GM18526 (cell line): ENCODE data around the gene KCNIP3.

Source experiments
- POLR2A ChIP-seq: IDR thresholded peaks from 3 replicates; pipeline ENCODE4 v1.6.1; 2011; ENCODE audit not compliant: insufficient read length; ENCODE audit errors: extremely low read depth

Gene KCNIP3

DNA sequence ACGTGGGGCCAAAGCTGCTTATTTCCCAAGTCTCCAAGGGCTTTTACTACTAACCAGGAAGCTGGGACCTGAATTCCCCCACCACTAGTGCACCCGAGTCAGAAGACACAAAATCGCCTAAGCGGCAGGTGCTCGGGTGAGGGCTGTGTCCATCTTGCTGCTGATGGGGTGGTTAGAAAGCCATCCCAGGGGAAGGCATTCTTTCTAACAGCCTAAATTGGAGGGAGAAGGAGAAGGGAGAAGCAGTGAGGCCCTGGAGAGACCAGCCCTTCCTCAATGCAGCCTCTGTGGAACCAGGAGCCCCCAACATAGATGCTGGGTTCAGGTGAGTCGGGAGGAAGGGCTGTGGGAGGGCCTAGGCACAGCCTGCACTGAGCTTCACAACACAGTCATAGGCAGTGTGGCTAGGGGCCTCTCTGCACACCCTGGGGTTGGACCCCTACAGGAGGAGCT, 24.8 kb upstream of the KCNIP3 start:
- no peak for TF ChIP-seq POLR2A

DNA sequence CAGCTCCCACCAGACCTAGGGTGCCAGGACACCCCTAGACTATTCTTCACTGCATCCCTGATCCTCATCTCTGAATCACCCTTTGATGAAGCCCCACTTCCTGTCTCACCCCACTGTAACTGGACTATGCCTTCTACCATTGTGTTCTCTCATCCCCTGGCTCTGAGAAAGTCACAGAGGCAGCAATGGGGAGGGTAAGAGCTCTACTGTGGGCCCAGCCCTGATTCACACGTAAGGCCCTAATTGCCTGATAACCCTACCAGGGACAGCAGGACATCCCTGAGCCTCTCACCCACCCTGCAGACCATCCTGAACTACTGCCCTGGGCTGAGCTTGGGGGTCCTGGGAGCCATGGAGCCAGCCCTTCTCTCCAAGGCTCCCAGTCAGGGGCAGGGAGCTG, 24.4 kb upstream of the KCNIP3 start:
- no peak for TF ChIP-seq POLR2A

DNA sequence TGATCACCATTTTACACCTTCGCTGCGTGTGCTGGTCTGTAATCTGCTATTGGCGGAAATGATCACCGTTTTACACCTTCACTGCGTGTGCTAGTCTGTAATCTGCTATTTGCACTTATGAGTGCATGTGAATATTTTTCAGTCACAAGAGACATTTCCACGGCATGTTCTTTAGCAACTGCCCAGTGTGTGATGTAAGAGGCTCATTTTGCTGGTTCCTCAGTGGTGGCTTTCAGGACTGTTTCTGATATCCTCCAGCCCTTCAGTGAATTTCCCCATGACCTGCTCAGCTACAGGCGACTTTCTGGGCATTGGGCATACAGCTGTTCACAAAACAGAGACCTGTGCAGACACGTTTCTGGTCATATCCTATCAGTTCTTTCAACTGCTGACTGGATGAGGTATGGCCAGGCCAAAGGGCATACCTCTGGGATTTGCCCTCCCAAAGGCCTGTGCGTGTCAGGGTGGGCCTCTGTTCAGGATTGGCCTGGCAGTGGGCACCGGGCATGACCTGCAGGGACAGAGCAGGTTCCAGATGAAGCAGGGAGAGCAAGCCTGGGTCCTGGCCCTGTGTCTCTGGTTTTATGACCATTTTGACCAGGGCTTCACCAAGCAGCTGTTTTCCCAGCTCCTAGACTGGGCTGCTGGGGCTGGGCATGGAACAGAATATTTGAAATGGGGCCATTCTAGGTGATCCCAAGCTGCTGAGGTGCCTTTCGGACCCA, 23.4 kb upstream of the KCNIP3 start:
- TF ChIP-seq POLR2A: no peak

DNA sequence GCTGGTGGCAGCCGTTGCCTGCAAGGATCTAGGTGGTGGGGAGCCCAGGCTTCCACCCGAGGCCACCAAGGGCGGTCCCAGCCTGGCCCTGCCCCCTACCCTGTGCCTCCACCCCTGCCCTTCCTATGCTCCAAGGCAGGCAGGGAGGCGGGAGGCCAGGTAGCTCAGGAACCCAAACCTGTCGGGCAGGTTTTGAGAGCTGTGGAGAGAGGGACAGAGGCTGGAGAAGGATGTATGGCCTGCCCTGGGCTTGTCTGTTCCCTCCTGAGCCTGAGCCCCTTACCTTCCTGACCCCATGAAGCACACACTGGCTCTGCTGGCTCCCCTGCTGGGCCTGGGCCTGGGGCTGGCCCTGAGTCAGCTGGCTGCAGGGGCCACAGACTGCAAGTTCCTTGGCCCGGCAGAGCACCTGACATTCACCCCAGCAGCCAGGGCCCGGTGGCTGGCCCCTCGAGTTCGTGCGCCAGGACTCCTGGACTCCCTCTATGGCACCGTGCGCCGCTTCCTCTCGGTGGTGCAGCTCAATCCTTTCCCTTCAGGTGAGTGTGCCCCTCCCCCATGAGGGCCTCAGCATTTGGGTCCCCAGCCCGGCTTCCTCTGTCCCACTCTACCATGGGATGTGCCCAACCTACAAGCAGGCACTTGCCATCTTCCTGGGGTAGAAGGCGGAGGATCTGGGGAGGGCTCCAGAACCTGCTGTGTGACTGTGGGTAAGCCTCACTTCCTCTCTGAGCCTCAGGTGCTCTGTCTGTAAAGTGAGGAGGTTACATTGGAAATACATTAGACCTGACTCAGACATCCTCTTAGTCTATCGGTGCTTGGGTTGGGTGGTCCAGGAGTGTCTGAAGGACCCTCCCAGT, 22.6 kb upstream of the KCNIP3 start, which contains the start of gene PROM2:
TSS of gene PROM2 (plus strand) at position 159 of the 860 bp plus-strand sequence. CDS start at position 296, 137 bp downstream.
- no peak for TF ChIP-seq POLR2A

DNA sequence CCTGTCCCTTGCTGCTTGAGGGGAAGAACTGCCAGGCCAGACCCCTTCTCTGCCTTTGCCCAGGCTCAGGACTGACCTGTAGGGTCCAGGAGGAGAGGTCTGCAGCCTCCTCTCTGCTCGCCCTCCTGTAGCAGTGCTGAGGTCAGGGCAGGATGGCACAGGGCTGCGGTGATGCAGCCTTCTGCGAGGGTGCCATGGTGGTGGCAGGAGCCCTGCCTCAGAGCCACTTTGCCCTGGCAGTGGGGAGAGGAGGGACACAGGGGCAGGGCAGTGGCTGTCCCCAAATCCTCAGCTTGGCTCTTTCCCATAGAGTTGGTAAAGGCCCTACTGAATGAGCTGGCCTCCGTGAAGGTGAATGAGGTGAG, 22.0 kb upstream of the KCNIP3 start:
- TF ChIP-seq POLR2A: no peak

DNA sequence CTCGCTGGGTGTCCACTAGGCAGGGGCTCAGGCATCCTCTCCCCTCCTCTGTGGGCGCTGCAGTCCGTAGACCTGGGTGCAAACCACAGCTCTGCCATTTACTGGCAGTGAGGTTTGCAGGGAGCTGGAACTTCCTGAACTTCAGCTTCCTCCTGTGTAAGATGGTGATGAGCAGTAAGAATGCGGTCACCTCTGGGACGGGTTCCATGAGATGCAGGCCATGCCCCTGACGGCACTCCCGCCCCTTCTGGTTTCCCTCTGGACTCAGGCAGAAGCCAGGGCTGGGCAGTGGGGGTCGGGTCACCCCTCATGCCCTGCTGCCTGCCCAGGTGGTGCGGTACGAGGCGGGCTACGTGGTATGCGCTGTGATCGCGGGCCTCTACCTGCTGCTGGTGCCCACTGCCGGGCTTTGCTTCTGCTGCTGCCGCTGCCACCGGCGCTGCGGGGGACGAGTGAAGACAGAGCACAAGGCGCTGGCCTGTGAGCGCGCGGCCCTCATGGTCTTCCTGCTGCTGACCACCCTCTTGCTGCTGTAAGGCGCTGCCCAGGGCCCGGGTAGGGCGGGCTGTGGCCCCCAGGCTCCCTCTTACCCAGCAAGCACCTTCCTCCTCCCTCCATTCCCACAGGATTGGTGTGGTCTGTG, 21.4 kb upstream of the KCNIP3 start:
- TF ChIP-seq POLR2A: no peak

DNA sequence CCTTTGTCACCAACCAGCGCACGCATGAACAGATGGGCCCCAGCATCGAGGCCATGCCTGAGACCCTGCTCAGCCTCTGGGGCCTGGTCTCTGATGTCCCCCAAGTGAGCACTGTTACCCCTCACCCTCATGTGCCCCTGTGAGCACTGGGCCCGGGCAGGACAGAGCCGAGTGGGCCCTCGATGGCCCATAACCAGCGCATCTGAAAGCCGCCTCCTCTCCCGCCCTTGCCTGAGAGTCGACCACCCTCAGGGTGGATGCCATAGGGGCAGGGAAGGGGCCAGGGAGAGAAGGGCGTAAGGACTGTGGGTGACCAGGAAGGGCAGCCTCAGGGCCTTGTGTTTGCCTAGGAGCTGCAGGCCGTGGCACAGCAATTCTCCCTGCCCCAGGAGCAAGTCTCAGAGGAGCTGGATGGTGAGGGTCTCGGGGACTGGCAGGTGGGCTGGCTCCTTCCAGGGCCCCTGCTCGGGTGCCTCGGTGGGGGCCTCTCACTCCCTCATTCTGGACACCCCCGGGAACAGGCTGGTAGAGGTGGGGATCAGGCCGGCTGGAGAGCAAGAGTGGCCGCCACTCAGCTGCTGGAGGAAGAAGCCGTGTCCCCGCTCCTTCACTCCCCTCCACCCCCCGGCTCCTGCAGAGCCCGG, 20.8 kb upstream of the KCNIP3 start:
- TF ChIP-seq POLR2A: no peak

DNA sequence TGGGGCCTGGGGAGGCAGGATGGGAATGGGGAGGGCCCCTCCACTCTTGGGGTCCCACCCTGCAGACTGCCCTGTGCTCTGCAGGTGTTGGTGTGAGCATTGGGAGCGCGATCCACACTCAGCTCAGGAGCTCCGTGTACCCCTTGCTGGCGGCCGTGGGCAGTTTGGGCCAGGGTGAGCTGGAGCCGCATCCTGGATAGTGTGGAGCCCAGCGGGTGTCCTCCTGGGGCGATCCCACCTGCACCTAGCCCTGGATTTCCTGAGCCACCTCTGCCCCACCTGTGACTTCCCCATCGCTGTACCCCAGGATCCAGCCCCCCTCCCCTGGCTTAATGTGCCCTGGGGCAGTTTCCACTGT, 20.3 kb upstream of the KCNIP3 start:
- no peak for TF ChIP-seq POLR2A

DNA sequence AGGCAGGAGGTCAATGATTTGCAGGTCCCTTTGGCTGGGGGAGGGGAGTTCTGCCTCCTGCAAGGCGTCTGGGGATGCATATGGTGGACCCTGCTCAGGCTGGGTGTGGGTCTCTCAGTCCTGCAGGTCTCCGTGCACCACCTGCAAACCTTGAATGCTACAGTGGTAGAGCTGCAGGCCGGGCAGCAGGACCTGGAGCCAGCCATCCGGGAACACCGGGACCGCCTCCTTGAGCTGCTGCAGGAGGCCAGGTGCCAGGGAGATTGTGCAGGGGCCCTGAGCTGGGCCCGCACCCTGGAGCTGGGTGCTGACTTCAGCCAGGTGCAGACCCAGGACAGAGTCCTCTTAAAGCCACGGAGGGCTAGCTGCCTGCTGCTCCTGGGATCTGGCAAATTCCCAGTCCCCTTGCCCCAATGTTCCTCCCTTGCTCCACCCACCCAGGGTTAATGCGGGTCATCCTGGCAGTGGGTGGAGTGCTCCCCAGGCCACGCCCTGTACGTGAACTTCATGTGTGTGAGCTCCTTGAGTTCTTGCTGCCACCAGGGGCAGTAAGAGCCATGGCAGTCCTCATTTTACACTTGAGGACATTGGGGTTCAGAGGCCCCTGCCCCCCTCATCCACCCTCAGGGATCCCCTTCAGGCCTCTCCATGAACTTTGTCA, 19.8 kb upstream of the KCNIP3 start:
- TF ChIP-seq POLR2A: no peak

DNA sequence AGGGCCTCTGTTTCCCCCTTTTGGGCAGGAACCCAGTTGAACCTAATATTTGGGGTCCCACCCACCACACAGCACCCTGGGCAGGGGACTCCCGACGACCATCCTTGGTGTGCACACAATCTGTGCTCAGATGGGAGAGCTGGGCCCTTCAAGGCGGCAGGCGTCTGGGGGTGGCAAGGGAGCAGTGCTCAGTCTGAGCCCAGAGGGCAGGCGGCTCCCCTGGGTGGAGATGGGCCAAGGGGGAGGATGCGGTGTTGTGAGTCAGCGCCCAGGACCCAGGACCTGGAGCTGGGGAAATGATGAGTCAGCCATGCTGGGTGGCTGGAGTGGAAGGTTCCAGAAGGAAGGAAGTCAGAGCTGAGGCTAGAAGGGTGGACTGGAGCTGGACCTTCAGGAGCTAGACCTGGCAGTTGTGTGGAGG, 19.1 kb upstream of the KCNIP3 start:
- TF ChIP-seq POLR2A: no peak

DNA sequence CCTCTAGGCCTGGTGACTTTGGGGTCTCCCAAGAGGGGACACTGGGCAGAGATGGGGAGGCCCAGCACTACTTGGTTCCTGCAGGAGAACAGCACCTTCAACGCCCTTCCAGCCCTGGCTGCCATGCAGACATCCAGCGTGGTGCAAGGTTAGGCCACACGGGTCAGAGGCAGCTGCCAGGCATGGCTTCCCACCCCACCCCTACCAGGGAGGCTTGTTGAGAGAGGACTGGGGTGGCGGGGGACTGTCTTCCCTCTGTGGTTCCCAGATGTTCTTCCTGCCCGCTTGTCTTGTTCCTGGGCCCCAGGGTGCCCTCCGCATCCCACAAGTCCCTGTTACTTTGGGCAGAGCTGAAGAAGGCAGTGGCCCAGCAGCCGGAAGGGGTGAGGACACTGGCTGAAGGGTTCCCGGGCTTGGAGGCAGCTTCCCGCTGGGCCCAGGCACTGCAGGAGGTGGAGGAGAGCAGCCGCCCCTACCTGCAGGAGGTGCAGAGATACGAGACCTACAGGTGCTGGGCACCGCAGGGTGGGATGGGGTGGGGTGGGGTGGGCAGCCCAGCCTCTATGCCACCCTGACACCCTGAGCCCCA, 18.4 kb upstream of the KCNIP3 start:
- TF ChIP-seq POLR2A: no peak

DNA sequence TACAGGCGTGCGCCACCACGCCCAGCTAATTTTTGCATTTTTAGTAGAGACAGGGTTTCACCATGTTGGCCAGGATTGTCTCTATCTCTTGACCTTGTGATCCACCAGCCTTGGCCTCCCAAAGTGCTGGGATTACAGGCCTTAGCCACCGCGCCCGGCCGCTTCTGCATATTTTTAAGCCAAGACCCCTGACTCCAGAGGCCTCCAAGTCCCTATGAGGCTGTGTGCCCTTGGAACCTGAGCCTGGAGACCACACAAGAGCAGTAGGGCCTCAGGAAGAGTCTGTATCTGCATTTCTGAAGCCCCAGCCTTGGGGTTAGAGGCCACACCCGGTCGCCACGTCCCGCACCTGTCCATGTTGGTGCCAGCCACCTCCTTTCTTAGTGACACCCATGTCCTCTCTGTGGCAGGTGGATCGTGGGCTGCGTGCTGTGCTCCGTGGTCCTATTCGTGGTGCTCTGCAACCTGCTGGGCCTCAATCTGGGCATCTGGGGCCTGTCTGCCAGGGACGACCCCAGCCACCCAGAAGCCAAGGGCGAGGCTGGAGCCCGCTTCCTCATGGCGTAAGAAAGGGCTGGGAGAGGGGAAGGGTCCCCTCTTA, 17.6 kb upstream of the KCNIP3 start:
- no peak for TF ChIP-seq POLR2A

DNA sequence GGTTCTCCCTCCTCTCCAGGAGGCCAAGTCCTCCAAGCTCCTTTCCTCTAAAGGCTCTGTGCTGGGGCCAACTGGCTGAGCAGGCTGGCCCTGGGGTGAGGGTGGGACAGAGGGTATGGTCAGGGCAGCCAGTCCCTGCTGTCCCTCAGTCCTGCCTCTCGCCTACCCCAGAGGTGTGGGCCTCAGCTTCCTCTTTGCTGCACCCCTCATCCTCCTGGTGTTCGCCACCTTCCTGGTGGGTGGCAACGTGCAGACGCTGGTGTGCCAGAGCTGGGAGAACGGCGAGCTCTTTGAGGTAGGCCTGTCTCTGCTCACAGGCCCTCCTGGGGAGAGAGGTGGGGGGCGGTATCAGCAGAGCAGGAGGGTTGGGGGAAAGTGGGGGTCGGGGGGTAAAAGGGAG, 16.1 kb upstream of the KCNIP3 start:
- no peak for TF ChIP-seq POLR2A

DNA sequence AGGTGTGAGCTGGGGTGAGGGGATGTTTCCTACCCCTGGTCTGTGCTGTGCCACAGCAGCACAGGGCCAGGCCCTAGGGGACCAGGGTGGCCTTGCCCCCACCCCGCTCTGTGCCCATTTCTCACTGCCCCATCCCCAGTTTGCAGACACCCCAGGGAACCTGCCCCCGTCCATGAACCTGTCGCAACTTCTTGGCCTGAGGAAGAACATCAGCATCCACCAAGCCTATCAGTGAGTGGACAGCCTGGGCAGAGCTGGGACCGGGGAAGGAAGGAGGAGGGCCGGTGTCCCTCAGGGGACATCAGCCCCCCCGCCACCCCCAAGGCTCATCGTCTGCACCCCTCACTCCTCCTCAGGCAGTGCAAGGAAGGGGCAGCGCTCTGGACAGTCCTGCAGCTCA, 15.4 kb upstream of the KCNIP3 start:
- TF ChIP-seq POLR2A: no peak

DNA sequence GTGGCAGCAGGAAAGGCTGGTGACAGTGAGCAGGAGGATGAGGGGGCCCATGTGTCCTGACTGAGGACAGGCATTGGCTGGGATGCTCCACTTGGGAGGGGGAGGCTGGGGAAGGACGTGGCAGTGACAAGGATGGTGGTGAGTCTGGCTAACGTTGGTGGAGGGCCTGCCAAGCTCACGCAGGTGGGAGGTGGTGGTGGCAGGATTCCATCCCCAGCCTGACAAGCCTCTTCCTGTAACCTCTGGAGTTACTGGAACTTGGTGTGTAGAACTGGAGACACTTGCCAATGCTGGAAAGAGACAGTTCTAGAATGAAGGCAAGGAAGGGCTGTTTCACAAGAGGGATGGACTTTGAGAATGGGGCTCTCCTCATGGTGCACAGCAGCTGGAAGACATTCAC, 14.7 kb upstream of the KCNIP3 start:
- TF ChIP-seq POLR2A: no peak

DNA sequence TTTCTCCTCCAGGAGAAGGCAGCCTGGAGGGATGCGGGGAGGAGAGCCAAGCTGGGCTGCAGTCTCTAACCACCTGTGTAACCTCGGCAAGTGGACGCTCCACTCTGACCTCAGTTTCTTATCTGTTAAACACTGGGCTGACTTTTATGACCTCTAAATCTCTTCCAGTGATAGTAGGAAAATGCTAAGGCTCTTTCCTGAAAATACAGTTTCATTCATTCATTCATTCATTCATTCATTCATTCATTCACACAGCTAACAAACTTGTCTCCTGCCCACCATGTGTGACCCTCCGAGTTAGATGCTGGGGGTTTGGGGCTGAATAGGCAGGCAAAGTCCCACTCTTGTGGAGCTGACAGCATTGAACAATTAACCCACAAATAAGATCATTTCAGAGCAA, 13.6 kb upstream of the KCNIP3 start:
- no peak for TF ChIP-seq POLR2A
